Stimulated activated CD8-positive, alpha-beta memory T cell treated with anti-CD3 and anti-CD28 coated beads, Interleukin-15, amount 100 ng/mL, for 24 hours (primary cell): Measurements from ENCODE around the gene RBPMS2.
A peak's percentile ranks its signal among the peaks of the same experiment; 100 is the strongest.
"Not testable (repeated sequence)": the region's sequence is repeated elsewhere in the genome, so short reads cannot be mapped to it uniquely, and the experiment has no call there.

ENCODE experiments used
- DNase-seq: peaks from one replicate; pipeline ENCODE4 v3.0.0-alpha.2; 2020; ENCODE audit warnings: low read depth

Gene RBPMS2

GRCh38 chr15:64753480-64754185 is 21.8 kb downstream of the RBPMS2 start:
- no peak for DNase-seq

GRCh38 chr15:64751464-64751863 is 23.9 kb downstream of the RBPMS2 start:
- DNase-seq, result no peak

- DNase-seq, result no peak
Measured at GRCh38 chr15:64749999-64750657, 25.3 kb downstream of the RBPMS2 start.

DNA sequence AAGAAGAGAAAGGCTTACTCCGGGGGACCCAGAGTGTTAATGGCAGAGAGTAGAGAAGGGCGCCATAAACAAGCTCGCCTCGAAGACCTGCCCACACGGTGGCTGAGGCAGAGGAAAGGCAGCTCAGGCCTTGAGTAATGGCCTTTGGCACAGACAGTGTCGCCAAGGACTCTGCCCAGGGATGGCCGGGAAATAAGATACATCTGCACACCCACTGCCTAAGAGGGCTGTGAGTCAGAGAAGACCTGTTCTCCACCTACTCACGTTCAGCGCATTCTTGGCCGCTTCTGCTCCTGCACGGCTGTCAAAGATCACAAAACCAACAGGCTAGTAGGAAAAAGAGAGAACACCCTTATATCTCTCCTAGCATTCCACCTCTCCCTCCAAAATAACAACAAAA is 26.2 kb downstream of the RBPMS2 start:
- no peak for DNase-seq

DNA sequence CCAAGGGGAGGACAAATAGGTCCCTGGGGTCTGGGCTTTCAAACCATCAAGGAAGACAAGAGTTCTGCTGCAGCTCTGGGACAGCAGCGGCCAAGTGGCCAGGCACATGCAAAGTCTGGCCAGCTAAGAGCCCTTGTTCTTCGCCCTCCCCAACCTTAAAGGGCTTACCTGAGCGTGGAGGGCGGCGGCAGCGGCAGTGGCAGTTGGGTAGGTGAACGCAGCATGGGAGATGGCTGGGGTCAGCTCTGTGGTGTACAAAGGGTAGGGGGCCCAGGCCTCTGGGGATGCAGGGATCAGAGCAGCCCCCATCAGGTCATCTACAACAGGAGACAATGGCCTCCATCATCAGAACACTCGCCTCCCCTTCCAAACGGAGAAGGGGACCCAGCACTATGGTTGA is 27.1 kb downstream of the RBPMS2 start:
- DNase-seq, result no peak

DNA sequence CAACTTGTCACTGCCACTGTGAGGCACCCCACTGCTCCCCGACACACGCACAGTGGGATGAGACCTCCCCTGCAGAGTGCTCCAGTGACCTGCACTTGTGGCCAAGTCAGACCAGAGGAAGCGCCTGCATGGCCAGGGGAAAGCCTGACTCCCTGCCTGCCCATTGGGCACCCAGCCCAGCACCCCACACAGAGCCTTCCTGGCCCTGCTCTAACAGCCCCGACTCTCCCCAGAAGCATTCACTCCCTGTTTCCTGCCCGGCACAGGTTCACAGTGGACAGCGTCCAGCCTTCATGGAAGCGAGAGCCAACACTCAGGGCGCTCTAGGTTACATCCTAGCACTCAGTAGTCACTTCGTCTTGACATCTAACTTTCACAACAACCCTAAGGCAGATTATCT is 27.8 kb downstream of the RBPMS2 start:
- DNase-seq, result no peak

GRCh38 chr15:64746921-64747320 is 28.5 kb downstream of the RBPMS2 start:
- no peak for DNase-seq

- DNase-seq, result no peak
Measured at GRCh38 chr15:64746356-64746755, 29.0 kb downstream of the RBPMS2 start.

DNA sequence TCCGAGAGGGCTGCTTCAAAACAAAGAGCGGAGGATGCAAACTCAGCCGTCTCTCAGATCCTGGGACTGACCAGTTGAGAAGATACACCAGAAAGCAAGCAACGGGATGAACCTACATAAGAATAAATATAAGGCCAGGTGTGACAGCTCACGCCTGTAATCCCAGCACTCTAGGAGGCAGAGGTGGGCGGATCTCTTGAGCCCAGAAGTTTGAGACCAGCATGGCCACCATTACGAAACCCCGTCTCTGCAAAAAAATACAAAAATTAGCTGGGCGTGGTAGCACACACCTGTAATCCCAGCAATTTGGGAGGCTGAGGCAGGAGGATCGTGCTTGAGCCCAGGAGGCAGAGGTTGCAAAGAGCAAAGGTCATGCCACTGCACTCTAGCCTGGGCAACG is 31.7 kb downstream of the RBPMS2 start:
- DNase-seq, result no peak

- DNase-seq, result no peak
Measured at GRCh38 chr15:64742921-64743320, 32.5 kb downstream of the RBPMS2 start.

GRCh38 chr15:64742385-64742784 is 33.0 kb downstream of the RBPMS2 start:
- no peak for DNase-seq

DNA sequence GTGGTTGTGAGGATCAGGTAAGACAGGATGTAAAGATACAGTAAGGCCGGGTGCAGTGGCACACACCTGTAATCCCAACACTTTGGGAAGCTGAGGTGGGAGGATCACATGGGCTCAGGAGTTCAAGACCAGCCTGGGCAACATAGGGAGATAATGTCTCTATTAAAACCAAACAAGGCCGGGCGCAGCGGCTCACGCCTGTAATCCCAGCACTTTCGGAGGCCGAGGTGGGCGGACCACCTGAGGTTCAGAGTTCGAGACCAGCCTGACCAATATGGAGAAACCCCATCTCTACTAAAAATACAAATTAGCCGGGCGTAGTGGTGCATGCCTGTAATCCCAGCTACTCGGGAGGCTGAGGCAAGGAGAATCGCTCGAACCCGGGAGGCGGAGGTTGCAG is 33.7 kb downstream of the RBPMS2 start:
- not testable (repeated sequence) for DNase-seq

DNA sequence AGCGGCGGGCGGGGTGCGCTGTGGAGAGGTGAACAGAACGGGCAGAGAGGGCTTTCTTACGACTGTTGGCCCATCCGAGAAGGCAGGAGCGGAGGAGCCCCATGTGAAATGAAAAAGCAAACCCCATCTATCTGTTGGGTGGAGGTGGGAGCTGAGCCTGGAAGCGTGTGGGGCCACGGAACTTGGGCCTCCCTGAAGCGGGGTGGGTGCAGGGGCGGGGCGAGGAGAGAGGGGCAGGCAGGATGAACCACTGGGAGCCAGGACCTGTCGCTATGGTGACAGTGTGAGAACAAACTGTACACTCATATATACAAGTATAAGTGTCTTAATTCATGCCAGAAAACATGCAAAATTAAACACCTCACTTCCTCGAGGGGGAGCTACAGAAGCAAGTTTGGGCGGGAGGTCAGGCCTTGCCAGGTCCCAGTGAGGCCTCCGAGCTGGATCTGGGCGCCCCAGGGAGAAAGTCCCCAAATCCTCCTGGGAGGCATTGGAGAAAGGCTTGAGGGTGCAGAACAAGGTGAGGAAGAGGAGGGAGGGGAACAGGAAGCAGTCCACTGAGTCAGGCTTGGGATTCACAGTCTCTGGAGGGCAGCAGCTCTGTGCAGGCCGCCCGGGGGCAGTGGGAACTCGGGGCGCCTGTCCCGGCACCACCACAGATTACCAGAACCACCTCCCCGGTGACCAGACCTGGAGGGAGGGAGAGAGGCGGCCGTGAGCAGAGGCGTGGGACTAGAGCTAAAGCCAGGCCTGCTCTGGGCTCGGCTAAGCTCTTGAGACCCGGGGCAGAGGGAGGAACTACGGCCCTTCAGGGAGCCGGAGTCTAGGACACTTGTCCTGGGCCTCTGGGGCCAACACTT is 34.8 kb downstream of the RBPMS2 start:
- no peak for DNase-seq

GRCh38 chr15:64739577-64740143 is 35.7 kb downstream of the RBPMS2 start:
- DNase-seq, result no peak

DNA sequence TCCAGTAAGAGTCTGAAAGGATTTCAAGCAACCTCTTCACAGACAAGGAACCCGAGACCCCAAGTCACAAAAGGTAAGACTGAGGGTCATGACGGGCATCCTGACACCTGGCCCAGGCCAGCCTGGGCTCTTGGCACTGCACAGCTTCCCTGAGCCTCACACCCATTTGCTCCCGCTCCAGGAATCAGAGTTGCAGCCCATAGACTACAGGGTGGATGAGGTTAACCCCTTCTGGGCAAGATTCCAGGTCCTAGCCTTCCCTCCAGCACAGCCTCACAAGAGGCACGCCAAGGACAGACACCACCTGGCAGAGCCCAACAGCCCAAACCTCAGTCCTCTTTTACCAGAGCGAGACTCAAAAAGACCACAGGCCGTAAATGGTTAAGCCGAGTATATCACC is 36.2 kb downstream of the RBPMS2 start:
- DNase-seq, result no peak

DNA sequence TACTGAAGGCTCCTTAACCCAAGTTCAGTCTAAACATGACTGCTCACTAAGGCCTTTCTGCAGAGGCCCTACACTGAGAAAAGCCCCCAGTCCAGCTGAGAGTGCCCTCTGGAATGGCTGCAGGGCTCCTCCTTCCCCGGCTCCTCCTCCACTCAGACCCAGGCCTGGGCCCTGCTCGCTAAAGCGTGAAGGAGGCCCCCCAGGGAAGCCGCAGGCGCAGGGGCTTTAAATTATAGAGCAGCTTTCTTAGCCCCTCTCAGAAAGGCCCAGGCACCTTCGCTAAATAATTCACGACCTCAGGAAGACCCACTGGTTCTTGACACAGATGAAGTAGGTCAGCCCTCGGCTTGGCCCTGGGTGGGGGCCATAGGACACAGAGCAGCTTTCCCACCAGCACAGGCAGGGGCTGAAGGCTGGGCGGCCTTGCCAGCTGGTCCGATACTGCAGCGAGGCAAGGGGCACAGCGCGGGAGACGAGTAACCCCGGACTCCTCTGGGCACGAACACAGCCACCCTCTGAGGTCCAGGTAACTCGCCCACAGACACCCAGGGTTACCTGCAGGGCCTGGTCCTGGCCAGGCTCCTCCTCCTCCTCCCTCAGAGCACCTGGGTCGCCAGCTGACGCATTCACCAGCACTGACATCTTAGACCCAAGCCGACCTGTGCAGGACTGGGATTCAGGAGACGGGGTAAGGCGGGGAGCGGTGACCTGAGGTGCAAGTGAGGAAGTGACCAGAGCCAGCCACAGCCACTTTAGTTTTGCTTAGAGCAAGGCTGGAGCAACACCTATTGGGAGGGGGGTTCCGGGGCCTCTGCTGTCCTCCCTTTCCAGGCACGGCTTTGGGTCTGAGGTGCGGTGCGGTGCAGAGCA is 36.9 kb downstream of the RBPMS2 start:
- no peak for DNase-seq

- DNase-seq, result no peak
Measured at GRCh38 chr15:64732156-64732860, 43.1 kb downstream of the RBPMS2 start.

GRCh38 chr15:64731805-64732151 is 43.6 kb downstream of the RBPMS2 start:
- no peak for DNase-seq

- DNase-seq, result peak; percentile 77
Measured at GRCh38 chr15:64731012-64731804, 44.2 kb downstream of the RBPMS2 start.

- DNase-seq, result no peak
Measured at GRCh38 chr15:64730151-64730550, 45.2 kb downstream of the RBPMS2 start.
